NCI-H1436 (cell line): ENCODE data around the gene MTMR4.
"Not testable (repeated sequence)": the region's sequence is repeated elsewhere in the genome, so short reads cannot be mapped to it uniquely, and the experiment has no call there.

ENCODE experiments used
- DNase-seq: peaks from one replicate; lab custom pipeline; 2025; lab: John Stamatoyannopoulos, UW

MTMR4 gene

DNA sequence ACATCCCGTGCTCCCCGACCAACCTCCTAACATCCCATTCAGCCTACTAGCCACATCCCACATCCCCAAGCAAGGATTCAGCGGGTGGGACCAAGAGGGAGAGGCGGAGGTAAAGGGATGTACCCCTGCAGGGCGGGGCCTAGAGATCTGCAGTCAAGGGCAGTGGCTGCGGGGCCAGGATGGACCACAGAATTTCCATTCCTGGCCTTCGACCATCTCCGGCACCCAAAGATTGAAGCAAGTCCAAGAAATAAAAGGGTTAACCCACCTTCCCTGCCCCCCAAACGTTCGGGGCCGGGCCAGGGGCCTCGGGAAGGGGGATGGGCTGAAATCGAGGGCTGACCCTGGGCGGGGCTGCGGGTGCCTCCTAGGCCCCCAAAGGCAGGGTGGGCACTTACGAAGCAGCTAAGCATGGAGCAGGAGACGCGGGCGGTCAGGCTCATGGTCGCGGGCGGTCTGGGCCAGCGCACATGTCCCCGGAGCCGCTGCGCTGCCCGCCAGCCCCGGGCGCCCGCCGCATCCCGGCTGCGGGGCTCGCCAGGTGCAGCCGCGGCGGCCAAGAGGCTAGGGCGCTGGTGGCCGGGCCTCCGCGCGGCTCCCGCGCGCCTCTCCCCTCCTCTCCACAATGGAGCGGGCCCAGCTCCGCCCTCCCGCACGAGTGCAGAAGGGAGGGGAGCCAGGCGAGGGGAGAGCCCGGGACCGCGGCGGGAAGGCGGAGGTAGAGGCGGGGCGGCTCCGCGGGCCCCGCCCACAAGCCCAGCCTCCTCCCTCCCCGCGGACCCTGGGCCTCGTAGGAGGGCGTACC, at the start of gene MTMR4:
Gene MTMR4 (minus strand): TSS at position 674 of the 805 bp plus-strand sequence. CDS start 231 bp downstream, at position 443.
- peak; percentile 94 for DNase-seq

- no peak for DNase-seq
Observed at GRCh38 chr17:58560511-58560910, 46.1 kb upstream of the MTMR4 start.

GRCh38 chr17:58557981-58558380, 43.5 kb upstream of the MTMR4 start:
- DNase-seq, result no peak

GRCh38 chr17:58556833-58557250, 42.4 kb upstream of the MTMR4 start:
- no peak for DNase-seq

DNA sequence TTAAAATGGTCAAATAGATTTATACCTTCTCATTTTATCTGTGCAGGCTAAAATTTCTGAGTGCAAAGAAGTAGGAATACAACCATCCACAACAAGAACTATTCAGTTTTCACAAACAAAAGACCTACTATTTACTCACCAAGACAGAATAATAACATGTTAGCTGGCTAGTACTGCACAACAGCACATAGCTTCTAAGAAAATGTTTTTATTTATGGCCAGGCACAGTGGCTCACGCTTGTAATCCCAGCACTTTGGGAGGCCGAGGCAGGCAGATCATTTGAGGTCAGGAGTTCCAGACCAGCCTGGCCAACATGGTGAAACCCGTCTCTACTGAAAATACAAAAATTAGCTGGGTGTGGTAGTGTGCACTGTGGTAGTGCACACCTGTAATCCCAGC, 40.7 kb upstream of the MTMR4 start:
- not testable (repeated sequence) for DNase-seq

DNA sequence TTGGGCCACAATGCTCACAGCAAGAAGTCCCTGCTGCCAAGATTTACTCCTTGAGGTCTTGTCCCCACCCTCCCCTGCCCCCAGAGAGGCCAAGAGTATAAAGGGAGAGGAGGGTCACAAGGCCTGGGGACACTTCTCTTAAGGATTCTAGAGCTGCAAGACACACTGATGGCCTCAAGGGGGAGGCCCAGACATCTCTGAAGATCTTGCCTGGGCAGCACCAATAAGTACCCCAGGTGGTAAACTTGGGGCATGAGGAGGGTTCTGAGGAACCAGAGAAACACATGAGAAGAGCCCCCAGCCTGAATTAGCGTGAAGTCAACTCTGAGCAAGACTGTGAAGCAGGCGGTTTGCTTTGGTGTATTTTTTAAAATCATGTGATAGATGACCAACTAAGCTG, 26.8 kb upstream of the MTMR4 start:
- DNase-seq, result no peak

- DNase-seq, result no peak
Observed at GRCh38 chr17:58539698-58540097, 25.3 kb upstream of the MTMR4 start.

DNA sequence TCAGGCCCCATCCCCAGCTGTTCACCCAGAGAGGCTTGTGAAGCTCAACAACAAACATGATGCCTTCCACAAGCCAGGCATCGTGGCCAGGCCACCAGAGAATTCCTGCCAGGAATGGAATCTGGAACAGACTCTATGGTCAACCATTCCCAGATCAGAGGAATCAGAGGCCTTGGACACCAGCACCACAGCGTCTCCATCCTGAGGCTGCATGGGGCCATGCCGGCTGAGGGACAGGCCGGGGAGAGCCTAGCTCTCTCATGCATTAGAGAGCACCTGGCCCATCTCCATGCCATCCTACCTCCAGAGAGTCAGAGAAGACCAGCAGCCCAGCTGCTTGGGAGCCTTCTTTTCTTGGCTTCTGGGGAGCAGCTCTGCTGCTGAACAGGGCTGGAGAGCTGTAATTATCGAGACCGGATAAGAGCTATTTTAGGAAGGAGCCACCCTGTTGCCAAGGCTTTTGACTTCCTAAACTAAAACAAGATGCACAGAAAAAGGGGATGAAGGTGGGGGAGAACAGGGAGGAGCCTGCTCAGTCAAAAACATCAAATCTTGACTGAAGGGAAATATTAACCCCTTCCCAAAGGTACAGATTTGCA, 24.5 kb upstream of the MTMR4 start:
- DNase-seq, result peak; percentile 38

DNA sequence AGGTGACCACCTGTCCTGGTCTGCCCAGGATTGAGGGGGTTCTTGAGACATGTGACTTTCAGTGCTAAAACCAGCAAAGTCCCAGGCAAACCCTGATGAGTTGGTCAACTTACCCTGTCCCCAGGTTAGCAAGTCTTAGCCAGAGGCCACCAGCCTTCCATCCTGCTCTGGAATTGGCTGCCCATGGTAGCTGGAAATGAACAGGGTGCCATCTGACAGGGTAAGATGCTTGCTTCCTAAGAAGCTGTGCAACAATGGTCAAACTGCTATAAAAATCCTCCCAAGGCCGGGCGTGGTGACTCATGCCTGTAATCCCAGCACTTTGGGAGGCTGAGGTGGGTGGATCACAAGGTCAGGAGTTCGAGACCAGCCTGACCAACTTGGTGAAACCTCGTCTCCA, 22.8 kb upstream of the MTMR4 start:
- no peak for DNase-seq

- no peak for DNase-seq
Observed at GRCh38 chr17:58536542-58536941, 22.1 kb upstream of the MTMR4 start.

DNA sequence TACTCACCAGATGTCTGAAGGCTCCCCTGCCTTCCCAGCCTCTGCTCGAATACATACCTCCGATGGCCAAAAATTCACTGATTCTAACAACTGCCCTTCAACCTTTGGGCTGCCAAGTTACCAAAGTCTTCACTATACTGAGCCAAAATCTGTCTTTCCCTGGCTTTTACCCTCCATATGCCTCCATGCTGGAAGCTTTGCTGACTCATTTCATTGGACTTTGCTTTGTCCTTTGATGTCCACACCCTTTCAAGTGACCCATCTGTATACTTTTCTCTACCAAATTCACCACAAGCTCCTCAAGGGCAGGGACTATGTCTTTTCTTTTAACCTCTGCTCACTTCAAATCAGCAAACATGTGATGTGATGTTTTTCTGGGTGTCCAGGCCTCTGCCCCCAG, 21.0 kb upstream of the MTMR4 start:
- no peak for DNase-seq

DNA sequence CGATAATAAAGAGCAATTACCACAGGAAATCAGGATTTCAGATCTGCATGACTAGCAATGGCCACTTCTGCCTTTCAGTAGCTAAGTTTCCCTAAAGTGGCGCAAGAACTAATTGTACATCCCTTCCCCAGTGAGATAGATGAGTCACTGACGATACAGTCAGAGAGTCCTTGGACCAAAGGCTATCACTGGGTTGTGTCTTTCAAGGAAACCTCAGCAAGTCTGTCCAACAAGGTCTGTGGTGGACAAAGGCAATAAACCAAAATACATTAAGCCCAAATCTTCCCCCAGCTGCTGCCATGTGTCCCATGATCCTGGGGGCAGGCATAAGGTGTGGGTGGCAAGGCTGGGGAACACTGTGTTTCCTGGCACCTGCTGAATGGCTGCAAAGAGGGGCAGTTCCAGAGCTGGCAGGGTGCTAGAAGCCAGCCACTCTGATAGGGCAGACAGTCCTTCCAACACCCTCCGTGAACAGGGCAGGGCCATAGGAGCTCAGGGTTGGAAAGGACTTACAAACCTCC, 20.5 kb upstream of the MTMR4 start:
- DNase-seq, result no peak

- no peak for DNase-seq
Observed at GRCh38 chr17:58534331-58534730, 19.9 kb upstream of the MTMR4 start.

DNA sequence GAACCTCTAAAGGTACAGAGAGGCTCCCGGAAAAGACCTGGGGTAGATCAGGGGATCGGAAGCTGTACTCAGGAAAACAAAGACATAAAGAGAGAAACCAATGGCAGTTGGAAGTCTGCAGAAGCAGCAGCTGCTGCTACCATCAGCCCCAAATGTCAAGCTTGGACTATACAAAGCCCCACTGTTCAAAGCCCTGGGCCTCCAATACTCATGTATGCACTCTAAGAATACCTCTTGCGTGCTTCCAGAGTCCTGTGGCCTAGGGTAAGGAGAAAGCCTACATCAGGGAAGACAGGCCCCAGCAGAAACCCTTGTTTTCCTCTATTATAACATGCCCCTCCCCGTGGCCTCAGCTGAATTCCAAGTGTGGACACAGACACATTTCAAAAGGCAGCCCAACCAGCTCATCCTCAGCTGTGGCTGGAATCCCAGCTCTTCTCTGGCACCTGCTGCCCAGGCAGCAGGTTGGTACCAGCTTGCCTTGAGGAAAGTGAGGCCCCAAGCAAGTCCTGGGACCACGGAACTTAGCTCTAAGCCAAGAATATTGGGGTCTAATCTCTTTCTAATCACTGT, 19.3 kb upstream of the MTMR4 start:
- DNase-seq, result no peak

GRCh38 chr17:58532555-58532951, 18.1 kb upstream of the MTMR4 start:
- no peak for DNase-seq

DNA sequence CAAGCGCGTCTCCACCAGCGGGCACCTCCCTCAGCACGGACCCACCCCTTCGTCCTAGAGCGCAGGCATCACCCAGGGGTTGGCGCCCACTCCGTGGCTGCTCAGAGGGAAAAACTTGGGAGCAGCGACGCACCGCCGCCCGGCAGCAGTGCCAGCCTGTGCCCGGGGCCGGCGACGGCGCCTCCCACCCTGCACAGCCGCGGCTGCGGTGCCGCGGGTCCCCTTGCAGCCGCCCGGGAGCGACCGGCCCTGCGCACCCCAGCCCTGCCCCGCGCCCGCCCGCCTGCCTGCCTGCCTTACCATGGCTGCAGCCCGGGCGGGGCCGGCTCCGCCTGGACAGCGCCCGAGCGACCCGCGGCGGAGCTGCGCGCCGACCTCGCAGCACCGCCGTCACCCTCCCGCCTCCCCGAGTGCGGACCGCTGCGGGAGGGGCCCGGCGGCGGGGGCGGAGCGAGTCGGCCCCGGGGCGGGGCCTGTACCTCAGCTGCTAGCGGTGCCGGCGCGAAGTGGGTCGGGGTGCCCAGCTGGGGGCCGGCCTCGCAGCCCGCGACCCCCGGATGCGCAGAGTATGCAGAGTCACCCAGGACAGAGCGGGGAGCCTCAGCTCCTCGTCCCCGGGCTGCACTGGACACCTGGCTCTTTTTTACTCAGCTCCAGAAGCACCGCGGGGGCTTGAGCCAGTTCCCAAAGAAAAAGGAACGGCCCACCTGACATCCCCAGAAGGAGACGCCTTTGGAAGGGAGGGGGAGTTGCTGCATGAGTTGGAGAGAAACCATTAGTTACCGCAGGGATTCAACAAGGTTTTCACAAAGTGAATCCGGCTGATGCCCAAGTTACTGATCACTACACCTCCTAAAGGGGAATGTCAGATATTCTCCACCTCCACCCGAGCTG, 17.5 kb upstream of the MTMR4 start:
- DNase-seq, result peak; percentile 61

DNA sequence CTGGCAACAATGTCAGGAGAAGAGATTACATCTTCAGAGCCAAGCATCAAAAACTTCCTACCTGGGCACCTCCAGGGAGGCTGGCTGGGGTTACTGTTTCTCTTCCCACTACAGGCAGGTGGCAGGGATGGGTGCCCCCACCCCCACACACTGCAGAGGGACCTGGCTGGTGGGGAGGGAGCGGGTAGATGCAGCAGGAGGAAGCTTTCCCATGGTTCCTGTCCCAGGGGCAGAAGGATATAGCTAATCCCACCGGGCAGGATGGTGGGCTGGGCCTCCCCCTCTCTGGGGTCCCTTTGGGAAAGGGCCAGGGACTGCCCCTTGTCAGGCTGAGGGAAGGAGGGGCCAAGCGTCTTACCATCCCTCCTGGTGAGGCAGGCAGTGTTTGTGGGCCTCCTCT, 16.7 kb upstream of the MTMR4 start:
- no peak for DNase-seq

DNA sequence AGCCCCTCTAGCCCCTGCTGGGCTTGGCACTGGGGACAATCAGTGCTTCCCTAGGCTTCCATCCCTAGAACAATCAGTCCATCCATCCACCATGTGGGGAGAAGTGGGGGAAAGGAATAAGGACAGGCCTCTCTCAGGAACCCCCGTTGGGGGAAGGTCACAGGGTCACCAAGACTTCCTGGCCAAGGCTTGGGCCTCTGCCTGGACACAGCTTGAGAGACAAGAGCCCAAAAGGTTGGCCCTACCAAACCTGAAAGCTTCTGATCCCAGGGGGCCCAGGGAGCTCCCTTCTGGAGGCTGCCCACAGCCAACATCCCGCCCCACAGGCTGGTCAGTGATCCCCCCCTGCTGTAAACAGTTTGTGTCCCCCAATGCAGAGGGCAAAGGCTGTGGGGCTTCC, 16.2 kb upstream of the MTMR4 start:
- no peak for DNase-seq

DNA sequence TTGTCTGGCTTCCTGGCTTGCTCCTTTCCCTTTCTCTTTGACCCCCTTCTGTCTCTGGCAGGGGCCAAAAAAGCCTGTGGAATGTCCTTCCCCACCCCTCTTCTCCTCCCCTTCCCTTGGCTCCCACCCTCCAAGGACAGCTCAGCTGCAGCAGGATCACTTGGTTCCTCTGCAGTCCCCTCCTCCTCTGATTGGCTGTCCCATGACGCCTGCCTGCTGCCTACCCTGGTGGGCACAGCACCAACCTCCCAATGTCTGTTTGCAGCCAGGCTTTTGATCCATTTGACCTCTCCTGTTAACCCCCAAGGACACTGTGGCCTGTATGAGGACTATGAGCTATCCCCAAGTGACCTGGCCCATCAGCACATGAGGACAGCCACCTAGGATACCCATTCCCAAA, 14.8 kb upstream of the MTMR4 start:
- no peak for DNase-seq

DNA sequence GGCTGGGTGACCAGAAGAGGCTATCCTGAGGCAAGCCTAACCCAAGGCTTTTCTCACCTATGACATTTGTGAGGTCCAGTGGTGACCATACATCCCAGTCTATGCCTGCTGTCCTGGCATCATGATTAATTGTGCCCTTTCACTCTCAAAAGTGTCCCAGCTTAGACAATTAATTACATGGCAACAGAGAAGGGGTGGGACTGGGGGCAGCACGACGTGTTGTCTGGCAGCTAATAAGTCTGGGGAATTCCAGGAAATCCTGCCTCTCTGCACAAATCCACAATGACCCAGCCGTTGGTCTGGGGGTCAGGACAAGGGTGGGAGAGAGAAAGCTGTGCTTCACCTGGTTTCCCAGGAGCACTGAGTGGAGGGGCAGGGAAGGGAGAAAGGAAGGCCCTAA, 14.0 kb upstream of the MTMR4 start:
- no peak for DNase-seq

GRCh38 chr17:58527949-58528348, 13.5 kb upstream of the MTMR4 start:
- no peak for DNase-seq

- no peak for DNase-seq
Observed at GRCh38 chr17:58527306-58527705, 12.9 kb upstream of the MTMR4 start.
